ENCODE measurements around the gene AKAP12.

The AKAP12 gene

DNA sequence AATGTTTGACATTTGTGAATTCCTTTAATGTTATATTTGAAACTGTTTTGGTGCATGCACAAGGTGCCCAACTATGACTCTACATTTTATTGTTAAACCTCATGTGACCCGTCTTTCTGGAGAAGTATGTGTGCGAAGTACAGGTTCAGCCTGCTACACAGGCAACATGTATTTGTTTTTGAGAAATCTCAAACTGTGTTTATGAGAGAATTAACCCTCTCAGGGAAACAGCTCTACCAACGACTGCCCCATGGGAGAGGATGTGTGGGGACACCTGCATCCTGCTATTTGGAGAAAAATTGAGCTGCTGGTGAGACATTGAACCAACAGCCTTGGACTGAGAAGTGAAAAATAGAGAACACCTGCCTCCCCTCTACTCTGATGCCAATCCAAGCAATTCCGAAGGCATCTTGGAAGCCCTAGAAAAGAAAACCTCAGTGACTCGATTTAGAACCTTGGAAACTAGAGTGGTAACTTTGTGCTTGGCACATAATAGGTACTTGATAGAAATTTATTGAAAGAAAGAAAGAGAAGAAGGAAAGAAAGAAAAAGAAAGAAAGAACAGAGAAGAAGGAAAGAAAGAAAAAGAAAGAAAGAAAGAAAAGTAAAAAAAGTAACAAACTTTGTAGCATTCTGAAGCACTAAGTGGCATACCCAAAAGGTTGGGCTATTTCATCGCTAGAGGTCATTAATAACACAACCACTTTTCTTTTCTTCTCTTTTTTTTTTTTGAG is 2.9 kb upstream of the AKAP12 start:
- no peak for DNase-seq

DNA sequence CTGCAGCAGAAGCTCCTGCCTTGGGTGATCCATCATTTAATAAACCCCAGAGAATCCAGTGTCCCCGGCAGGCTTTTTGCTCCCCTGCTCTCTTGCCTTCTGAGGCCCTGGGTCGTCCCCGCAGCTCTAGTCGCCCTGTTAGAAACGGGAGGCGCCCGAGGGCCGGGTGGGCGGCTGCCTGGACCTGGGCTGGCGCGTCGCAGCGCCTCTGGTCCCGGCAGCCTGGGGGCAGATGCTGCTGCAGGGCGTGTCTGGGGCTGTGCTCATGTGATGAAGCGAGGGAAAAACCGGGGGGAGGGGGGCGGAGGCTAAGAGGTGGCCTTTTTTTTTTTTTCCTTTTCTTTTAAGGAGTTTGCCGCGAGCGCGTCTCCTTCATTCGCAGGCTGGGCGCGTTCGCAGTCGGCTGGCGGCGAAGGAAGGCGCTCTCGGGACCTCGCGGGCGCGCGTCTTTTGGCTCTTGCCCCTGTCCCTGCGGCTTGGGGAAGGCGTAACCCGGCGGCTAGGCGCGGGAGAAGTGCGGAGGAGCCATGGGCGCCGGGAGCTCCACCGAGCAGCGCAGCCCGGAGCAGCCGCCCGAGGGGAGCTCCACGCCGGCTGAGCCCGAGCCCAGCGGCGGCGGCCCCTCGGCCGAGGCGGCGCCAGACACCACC is 394 bp downstream of the AKAP12 start:
- no peak for DNase-seq

DNA sequence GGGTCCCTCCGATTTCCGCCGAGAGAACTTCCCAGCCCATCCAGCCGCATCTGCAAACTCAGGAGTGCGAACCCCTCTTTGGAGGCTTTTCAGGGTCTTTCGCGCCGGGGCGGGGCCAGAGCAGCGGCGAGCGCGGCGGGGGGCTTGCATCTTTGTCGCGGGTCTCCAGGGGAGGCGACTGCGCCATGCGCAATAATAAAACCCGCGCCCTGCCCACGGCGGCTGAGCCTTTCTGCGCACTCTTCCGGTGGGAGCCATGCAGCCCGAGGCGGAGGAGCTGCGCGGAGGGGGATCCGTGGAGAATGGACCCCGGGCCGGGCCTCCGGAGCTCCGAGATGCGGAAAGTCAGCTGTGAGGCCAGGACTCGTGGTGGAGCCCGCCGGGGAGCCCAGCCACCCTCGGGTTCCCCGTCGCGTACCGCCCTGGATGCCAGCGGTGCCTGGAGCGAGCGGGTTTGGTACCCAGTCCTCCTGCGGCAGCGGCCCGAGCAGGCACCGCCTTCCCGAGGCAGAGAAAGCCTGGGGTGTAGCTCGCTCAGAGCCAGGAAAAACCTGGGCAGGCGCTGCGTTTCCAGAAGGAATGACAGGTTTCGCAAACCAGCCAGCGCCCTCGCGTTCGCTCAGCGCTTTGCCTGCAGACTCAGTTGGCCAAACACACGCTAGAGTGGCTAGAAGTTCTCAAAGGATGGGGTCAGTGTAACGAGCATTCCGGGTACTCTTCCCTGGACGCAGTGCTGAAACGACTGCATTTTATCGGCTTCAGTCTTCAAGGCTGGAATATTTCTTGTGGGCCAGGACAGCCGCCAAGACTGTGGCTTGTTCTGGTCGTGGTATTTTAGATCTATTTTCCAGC is 1.2 kb downstream of the AKAP12 start:
- no peak for DNase-seq

DNA sequence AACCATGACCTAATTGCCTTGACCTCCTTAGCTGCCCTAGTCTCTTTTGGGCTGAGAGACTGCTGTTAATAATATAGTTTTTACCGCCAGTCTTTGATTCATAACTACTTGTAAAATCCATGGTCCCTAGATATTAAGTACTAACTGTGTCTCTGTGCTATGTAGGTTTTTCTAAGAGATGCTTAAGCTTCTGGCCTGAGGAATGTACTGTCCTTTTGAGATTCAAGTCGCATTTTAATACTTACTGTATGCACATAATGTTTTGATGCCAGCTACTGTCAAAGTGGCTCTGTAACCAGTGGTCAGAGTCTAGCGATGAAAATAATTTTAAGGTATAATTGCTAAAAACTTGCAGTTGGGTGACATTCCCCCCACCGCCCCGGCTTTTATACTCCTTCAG is 2.1 kb downstream of the AKAP12 start:
- DNase-seq = no peak

DNA sequence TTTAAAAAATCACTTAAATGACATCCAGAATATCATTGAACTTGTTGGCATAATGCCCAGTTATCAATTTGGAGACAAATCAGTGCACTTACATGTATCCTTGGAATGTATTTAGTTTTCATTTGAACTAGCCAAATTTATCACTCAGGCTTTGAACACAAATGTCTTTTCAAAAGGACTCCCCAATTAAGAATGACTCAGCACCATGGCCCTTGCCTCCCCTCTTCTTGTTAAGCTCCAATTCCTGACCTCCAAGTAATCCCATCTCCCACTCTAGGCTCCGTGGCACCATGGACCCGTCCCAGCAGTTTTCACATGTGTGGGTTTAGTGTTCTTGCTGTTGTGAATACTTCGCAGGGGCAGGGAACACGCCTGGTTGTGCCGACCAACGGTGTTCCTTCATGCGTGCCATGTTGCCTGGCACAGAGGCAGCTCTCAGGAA is 2.7 kb downstream of the AKAP12 start:
- no peak for DNase-seq

DNA sequence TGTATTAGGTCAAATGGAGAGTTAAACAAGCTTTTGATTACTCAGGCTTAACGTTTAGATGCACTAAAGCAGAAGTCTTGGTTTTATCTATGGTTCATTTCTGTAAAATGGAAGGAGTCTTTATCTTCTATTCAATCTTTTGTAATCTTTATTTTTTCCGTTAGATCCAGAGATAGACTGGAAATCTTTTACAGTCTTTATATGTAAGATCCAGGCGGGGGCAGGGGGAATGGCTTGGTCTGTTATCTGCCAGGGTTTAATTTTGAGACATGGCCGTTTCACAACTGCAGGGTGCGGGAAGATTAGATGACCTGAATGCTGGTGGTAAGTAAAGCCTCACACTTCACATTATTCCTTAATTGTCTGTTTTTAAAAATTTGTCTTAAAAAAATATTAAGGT is 3.7 kb downstream of the AKAP12 start:
- no peak for DNase-seq

DNA sequence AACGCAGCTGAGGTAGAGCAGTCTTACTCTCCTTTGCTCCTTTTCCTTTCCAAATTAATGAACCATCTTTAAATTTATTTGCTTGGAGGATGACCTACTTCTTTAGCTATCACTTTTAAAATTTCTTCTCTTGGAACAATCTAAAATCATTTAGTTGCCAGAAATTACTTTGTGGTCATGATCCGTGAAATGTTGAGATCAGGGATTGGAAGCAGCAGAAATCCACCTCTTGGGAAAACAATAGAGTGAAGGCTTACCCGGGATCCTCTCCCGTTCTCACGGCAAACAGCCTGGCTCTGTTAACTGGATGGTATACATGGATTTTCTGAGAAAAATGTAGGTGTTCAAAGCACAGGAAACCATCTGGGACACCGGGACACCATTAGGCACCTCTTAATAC is 7.7 kb downstream of the AKAP12 start:
- DNase-seq = no peak

DNA sequence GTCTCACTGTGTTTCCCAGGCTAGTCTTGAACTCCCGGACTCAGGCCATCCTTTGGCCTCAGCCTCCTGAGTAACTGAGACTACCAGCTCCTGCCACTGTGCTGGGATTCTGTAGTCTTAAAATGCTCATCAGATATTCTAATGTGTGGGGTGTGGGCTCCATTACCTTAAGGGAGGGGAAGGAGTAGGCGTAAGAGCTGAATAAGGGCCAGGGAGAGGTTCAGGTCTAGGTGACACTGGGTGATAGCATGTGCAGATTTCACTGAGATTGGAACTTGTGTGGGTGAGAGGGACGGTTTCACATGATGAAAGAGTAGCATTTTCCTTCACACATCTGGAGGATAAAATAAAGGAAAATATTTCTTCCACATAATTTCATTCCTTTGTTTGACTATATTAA is 8.5 kb downstream of the AKAP12 start:
- no peak for DNase-seq

DNA sequence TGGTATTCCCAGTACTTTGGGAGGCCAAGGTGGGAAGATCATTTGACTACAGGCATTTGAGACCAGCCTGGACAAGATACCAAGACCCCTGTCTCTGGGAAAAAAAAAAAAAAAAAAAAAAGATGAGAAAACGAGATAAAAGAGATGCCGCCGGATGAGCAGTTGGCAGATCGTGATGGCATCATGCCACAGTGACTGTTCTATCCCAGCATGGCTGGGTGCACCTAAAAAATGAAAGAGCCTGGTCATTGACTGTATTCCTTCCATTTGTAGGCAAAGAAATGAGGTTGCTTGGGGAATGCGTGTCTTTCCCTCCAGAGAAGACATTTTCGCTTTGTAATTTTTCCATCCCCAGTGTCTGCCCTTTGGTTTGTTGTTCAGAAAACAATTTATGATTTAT is 12.9 kb downstream of the AKAP12 start:
- no peak for DNase-seq

DNA sequence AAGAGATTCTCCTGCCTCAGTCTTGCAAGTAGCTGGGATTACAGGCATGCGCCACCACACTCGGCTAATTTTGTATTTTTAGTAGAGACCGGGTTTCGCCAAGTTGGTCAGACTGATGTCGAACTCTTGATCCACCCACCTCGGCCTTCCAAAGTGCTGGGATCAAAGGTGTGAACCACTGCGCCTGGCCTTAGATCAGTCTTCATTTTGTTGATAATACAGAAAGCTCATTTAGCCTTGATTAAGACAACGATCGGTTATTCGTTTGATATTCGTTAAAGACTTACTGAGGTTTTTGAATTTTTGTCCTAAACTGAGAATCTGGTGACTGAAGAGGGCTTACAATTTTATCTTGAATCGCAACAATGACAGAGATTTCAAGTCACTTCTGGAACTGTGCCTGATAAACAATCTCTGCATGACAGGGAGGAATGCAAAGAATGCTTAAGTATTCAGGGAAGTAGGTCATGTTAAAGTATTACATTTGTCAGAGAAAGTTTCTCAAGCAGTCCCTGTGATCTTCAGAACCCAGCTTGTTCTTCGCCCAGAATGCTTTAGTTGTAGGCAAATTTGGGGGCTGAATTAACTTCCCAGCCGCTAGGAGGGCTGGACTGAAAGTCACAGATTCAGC is 14.8 kb downstream of the AKAP12 start:
- no peak for DNase-seq

DNA sequence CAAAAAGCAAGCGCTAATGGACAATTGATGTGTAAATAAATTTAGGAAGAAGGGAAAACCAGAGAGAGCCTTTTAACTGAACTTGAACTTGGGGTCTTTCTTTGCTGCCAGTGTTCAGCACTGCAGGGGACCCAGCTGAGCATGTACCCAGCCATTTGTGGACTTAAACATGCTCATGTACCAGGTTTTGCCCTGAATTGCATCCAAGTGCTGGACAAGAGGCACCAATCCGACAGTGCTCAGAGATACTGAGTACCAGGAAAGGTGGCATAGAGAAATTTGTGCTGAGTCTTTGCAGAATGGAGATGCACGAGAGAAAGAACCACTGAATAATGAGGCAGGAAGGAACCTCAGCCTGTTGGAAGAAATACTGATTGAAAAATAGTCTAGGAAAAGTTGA is 16.0 kb downstream of the AKAP12 start:
- no peak for DNase-seq

DNA sequence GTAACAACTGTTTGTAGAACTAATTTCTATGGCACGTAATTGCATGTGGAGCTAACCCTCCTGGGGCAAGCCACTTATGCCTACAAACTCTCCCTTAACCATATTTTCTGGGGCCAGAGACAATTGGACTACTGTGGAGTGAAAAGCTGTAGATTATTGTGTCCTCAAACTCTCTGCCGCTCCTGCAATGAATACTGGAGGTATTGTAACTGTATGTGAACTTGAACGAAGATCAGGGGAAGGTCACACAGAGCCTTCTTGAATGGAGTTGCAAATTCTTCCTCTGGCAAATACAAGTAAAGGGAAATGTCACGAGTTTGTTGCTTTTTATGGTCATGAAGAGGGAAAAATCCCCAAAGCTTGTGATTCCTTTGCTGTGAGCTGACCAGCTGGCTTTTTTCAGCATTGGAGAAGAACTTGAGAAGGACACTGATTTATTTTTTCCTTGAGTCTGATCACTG is 18.2 kb downstream of the AKAP12 start:
- DNase-seq = no peak

DNA sequence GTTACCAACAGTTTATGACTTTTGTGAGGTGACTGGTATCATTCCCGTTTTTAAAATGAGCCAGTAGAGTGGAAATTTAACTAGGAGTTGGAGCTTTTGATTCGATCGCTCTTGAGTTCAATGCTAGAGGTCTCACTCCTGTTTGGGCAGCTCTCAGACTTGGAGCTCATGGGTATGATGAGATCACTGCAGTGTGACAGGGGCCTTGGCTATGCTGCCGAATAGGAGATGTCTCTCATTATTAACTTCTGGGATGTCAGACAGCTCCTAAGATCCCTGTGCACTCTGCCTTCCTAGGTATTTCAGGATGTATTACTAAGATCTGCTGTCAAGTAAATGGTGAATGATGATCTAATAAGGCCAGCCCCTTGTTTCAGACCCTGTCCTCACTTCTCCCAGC is 20.4 kb downstream of the AKAP12 start:
- DNase-seq = no peak

DNA sequence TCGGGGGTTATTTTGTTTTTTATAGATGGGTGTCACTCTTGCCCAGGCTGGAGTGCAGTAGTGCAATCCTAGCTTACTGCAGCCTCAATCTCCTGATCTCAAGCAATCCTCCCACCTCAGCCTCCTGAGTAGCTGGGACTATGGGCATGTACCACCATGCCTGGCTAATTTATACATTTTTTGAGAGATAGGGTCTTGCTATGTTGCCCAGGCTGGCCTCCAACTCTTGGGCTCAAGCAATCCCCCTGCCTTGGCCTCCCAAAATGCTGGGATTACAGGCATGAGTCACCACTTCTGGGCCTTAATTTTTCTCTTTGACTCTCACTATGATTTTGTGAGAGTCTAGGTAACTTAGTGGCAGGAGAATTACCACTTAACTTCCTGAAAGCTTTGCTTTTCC is 23.3 kb downstream of the AKAP12 start:
- DNase-seq = no peak

DNA sequence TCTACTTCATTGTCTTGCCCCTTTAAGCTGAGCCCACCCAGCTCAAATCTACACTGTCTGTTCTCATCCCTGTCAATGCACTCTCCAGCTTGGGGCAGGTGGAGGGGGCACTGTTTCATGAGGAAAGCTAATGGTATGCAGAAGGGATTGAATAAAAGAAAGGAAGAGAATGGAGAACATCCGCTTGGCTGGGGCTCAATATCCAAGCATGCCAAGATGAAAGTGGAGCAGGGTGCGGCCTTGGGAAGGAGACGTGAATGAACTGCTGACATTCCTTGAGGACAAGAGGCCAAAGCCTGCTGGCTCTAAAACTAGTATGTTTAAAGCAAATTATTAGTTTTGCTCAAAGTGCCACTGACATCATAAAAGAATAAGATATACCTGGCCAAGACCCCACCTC is 24.2 kb downstream of the AKAP12 start:
- DNase-seq = no peak

DNA sequence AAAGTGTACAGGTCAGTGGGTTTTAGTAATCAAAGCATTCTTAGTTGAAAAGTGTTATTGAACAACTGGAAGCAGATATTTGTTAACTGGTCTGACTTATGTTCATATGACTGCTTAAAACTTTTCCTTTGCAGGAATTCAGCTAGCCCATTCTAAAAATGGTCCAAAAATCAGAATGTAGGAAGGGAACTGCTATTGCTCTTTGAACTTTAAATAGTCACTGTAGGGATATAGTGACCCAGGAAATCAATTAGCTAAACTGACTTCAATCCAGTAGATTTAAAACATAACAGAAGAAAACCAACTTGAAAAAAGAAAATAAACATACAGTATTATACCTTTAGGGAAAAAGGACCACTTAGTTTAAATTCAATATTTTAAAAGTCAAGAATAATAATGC is 25.5 kb downstream of the AKAP12 start:
- DNase-seq = no peak

DNA sequence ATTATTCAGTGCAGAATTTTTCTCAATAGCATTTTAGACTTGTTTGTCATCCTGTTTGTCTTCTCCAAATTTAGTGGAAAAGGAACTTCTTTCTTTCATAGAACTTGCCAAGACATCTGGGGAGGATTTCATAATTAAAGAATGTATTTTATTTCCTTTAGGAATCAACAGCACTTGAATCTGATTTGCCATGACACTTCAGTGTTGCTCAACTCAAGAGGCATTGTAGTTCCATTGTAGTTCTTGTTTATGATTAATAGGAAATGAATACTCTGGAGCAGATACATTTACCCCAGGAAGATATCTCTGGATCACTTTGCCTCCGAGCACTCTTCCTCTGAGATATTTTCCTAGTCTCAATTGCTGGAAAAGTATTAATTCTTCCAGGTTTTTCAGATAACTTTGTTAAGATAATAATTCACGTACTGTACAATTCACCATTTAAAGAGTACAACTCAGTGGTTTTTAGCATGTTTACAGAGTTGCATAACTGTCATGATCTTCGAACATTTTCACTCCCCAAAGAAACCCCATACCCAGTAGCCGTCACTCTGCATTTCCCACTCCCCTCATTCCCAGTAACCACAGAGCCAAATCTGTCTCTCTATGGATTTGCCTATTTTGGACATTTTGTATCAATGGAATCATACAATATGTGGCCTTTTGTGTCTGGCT is 29.7 kb downstream of the AKAP12 start:
- no peak for DNase-seq

DNA sequence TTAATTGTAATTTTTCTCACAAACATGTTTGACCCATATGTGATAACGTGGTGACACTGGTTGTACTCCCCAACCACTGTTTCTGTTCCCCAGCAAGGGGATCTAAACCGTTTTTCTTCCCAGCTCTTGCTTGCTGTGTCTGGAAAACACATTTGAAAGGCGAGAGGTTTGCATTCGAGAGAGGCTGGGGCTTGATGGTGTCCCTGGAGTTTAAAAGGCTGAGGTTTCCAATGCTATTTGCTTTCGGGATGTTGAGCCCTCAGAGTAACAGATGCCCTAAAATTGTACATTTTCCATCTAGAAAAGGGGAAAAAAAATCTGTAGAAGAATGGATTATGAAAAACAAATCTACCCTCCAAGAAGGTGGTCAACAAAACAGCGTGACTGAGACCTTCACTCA is 35.4 kb downstream of the AKAP12 start:
- no peak for DNase-seq

DNA sequence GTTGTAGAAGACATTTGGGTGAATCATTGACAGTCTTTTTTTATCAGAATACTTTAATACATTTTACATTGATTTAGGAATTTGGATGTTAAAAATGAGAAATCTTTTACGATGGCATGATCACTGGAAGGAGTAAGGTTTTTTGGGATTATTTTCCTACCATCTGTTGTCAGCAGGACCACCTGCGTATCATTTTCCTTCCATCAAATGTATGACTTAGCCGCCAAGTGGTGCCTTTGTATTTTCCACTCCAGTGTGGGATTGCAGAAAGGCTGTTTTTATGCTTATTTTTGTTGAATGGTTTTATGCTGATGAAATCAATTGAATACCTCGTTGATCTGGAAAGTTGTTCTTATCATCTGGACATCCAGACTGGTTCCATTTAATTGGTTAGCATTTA is 35.8 kb downstream of the AKAP12 start:
- no peak for DNase-seq

DNA sequence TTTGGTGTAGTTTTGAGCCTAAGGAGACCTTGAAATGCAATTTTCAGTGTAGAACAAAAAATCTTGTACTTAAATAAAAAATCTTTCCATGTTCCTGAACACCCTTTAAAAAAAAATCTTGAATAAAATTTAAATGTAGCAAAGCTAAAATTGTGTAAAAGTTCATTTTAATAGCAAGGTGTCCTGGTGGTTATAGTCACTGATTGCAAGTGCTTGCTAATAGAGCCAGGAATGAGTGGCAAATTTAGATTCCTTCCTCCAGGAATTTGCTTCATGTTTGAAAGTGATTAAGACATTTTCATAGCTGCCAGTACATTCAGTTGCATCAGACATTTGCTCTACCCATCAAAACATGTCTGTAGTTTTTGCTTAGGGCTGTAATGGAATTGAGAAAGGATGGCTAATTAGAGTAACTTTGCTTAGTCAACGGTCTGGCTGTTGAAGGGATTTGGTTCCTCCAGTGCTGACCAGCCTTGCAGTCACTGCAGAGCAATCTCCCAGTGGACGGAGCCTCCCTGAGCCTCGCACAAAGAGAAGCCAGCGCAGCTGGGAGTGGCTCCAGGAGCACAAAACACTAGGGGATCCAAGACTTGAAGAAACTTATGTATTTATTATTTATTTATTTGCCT is 36.5 kb downstream of the AKAP12 start:
- DNase-seq = no peak

DNA sequence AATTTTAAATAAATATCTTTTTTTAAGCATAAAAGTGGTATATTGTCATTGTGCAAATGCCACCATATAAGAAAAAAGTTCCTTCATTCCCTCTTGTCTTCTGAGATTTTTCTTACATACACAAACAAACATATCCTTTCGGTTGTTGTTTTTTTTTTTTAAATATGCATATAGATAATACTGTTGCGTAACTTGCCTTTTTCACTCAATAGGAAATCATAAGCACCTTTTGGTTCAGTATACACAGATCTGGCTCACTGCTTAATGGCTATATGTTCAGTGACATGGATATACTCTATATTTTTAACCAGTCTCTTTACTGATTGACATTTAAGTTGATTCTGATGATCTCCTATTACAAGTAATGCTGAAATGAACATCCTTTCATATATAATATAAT is 40.1 kb downstream of the AKAP12 start:
- no peak for DNase-seq

DNA sequence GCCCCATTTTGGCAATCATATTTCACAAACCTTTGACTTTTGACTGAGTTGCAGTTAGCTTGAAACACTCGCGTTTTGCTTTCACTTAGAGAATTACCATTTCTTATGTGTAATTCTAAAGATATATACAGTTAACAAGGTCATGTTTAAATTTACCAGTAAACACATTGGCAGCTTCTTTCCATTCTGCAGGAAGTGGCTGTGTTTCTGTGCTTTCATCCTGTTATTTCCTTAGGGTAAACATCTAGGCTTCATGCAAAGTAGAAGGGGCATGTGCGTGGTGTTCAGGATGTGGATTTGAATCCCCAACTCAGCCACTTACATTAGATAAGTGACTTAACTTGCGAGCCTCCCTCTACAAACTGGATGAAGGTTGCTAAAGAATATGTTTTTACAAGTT is 41.1 kb downstream of the AKAP12 start:
- no peak for DNase-seq

Measured in SHP77 treated with DMSO at 0.1 percent for 48 hours (cell line).